ENCODE results near the gene IQCK.

DNA sequence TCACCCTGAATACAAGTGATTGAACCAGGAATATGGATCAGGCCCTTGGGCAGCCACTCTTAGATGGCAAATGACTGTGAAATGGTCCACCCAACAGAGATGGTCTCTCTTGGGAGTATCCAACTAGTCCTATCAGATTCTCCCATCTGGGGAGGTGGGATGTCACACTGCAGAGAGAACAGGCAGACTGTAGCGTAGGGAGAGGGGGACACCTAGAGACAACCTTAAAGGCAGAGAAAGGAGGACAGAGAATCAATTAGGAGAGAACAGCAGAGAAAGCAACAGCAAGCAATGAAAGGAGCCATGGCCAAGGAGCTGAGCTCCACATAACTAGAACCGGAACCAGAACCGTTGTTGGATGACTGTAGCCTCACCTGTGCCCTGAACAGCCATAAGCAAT is 37.2 kb downstream of the IQCK start:
- TF ChIP-seq, protein P1, sequence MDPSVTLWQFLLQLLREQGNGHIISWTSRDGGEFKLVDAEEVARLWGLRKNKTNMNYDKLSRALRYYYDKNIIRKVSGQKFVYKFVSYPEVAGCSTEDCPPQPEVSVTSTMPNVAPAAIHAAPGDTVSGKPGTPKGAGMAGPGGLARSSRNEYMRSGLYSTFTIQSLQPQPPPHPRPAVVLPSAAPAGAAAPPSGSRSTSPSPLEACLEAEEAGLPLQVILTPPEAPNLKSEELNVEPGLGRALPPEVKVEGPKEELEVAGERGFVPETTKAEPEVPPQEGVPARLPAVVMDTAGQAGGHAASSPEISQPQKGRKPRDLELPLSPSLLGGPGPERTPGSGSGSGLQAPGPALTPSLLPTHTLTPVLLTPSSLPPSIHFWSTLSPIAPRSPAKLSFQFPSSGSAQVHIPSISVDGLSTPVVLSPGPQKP (IDR thresholded peaks at IDR 0.05; ENCODE audit: low read depth, low read length), result no peak
- TF ChIP-seq, protein P2, sequence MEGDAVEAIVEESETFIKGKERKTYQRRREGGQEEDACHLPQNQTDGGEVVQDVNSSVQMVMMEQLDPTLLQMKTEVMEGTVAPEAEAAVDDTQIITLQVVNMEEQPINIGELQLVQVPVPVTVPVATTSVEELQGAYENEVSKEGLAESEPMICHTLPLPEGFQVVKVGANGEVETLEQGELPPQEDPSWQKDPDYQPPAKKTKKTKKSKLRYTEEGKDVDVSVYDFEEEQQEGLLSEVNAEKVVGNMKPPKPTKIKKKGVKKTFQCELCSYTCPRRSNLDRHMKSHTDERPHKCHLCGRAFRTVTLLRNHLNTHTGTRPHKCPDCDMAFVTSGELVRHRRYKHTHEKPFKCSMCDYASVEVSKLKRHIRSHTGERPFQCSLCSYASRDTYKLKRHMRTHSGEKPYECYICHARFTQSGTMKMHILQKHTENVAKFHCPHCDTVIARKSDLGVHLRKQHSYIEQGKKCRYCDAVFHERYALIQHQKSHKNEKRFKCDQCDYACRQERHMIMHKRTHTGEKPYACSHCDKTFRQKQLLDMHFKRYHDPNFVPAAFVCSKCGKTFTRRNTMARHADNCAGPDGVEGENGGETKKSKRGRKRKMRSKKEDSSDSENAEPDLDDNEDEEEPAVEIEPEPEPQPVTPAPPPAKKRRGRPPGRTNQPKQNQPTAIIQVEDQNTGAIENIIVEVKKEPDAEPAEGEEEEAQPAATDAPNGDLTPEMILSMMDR (IDR thresholded peaks at IDR 0.05), result no peak
- TF ChIP-seq CBX2 (IDR thresholded peaks at IDR 0.05; ENCODE audit: borderline replicate concordance, low read depth) (no peak), POLR2AphosphoS2 (conservative IDR thresholded peaks at IDR 0.05; ENCODE audit: low read length) (no peak), POLR2A (IDR thresholded peaks at IDR 0.05; ENCODE audit: low read length) (no peak)
- TF ChIP-seq, protein P3, sequence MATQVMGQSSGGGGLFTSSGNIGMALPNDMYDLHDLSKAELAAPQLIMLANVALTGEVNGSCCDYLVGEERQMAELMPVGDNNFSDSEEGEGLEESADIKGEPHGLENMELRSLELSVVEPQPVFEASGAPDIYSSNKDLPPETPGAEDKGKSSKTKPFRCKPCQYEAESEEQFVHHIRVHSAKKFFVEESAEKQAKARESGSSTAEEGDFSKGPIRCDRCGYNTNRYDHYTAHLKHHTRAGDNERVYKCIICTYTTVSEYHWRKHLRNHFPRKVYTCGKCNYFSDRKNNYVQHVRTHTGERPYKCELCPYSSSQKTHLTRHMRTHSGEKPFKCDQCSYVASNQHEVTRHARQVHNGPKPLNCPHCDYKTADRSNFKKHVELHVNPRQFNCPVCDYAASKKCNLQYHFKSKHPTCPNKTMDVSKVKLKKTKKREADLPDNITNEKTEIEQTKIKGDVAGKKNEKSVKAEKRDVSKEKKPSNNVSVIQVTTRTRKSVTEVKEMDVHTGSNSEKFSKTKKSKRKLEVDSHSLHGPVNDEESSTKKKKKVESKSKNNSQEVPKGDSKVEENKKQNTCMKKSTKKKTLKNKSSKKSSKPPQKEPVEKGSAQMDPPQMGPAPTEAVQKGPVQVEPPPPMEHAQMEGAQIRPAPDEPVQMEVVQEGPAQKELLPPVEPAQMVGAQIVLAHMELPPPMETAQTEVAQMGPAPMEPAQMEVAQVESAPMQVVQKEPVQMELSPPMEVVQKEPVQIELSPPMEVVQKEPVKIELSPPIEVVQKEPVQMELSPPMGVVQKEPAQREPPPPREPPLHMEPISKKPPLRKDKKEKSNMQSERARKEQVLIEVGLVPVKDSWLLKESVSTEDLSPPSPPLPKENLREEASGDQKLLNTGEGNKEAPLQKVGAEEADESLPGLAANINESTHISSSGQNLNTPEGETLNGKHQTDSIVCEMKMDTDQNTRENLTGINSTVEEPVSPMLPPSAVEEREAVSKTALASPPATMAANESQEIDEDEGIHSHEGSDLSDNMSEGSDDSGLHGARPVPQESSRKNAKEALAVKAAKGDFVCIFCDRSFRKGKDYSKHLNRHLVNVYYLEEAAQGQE (IDR thresholded peaks at IDR 0.05), result no peak

Measured in A549 (cell line).